Fibroblast of lung (primary cell): ENCODE measurements around the gene ROBO2.

Experiments
- CTCF ChIP-seq, 2 donors: IDR thresholded peaks in 1 of 2; conservative IDR thresholded peaks in 1 of 2; 1 replicate in 1 of 2; 2 replicates in 1 of 2; pipeline ENCODE4 v1.5.1; 2011 to 2012; ENCODE audit warnings: low read length in 2 of 2, control low read depth in 1 of 2, inconsistent platforms in 1 of 2, low read depth in 1 of 2, mild to moderate bottlenecking in 1 of 2
- EZH2 ChIP-seq: IDR thresholded peaks from 2 replicates; pipeline ENCODE4 v1.5.1; 2012; ENCODE audit warnings: low read length, control low read depth, mild to moderate bottlenecking; ENCODE audit errors: missing control alignments

DNA sequence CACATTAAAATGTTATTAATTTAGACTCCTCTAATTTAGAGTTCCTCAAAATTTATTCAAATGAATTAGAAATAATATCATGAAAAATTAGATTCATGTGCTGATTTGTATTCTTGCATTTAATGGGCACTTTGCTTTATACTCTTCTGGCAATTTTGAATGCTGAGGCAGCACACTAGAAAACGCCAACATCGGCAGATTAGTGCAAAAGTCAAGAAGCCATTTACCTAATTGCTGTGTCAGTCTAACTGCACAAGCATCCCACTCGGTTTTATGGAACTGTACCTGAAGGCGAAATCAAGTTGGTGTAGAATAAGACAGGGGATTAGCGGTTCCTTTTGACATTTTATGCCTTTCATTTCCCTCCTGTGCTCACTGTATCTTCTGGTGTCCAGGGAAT lies 382.0 kb downstream of the ROBO2 start:
- no peak for TF ChIP-seq CTCF (conservative IDR thresholded peaks at IDR 0.05 in 1 of 2, IDR thresholded peaks at IDR 0.05 in 1 of 2; ENCODE audit: low read depth in 1 of 2, low read length in 2 of 2)
- no peak for TF ChIP-seq EZH2
